ENCODE measurements around the gene ALPL.
A peak's percentile ranks its signal among the peaks of the same experiment; 100 is the strongest.

DNA sequence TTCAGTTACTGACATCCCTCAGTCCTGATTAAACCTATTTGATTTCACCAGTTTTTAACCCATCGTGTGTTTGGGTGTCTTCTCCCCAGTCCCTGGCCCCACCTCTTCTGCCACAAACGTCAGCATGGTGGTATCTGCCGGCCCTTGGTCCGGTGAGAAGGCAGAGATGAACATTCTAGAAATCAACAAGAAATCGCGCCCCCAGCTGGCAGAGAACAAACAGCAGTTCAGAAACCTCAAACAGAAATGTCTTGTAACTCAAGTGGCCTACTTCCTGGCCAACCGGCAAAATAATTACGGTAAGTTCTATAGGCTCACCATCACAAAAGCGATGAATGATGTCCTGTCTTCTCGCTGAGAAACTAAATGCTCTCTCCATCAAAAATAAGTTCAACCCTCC is 40.6 kb upstream of the ALPL start:
- no peak for TF ChIP-seq POLR2A (IDR thresholded peaks at IDR 0.05)
- TF ChIP-seq, protein P1, sequence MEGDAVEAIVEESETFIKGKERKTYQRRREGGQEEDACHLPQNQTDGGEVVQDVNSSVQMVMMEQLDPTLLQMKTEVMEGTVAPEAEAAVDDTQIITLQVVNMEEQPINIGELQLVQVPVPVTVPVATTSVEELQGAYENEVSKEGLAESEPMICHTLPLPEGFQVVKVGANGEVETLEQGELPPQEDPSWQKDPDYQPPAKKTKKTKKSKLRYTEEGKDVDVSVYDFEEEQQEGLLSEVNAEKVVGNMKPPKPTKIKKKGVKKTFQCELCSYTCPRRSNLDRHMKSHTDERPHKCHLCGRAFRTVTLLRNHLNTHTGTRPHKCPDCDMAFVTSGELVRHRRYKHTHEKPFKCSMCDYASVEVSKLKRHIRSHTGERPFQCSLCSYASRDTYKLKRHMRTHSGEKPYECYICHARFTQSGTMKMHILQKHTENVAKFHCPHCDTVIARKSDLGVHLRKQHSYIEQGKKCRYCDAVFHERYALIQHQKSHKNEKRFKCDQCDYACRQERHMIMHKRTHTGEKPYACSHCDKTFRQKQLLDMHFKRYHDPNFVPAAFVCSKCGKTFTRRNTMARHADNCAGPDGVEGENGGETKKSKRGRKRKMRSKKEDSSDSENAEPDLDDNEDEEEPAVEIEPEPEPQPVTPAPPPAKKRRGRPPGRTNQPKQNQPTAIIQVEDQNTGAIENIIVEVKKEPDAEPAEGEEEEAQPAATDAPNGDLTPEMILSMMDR (IDR thresholded peaks at IDR 0.05), result peak in 3 of 6 experiments; percentile 7 to 18 (median 16)
